Upper lobe of right lung (tissue), 1 donor: Measurements from ENCODE around the gene PANX1. TPM values are rescaled to one million over a fixed set of nuclear protein-coding genes. Genes with fewer than 3 reads are reported as not detected.

ENCODE experiments used
- ATAC-seq: fragments of 200-7000 bp; cut with Tn5 transposase; one replicate; pipeline ENCODE4 v1.9.1; 2020; ENCODE audit warnings: mild to moderate bottlenecking, moderate library complexity
- DNase-seq: peaks from one replicate; pipeline ENCODE4 v3.0.0-alpha.2; 2020
- H3K27ac ChIP-seq: fragments of 200-600 bp; one replicate; pipeline ENCODE4 v1.8.0; 2022
- H3K27me3 ChIP-seq: fragments of 200-600 bp; one replicate; pipeline ENCODE4 v1.8.0; 2022; ENCODE audit warnings: mild to moderate bottlenecking
- H3K36me3 ChIP-seq: fragments of 200-600 bp; one replicate; pipeline ENCODE4 v1.8.0; 2022
- H3K4me1 ChIP-seq: fragments of 200-600 bp; one replicate; pipeline ENCODE4 v1.8.0; 2022
- H3K4me3 ChIP-seq: fragments of 200-600 bp; one replicate; pipeline ENCODE4 v1.8.0; 2022; ENCODE audit warnings: mild to moderate bottlenecking
- H3K9me3 ChIP-seq: fragments of 200-600 bp; one replicate; pipeline ENCODE4 v1.8.0; 2022
- intact Hi-C: fragments of 100-400 bp; cut with DNase I; formaldehyde crosslinking; loops from one replicate; pipeline ENCODE4 v1.11.0; 2022
- total RNA-seq: library from RNA; stranded (reverse); fragmentation: NEBNext Ultra II Directional; extraction: Animal tissue kit (Norgen Biotek cat#: 25700); gene quantifications from one replicate; pipeline ENCODE4 v1.2.1, GENCODE V29; 2021
- TF ChIP-seq, protein P1 (sequence below): fragments of 200-600 bp; IDR thresholded peaks from one replicate; pipeline ENCODE4 v1.8.0; 2022; ENCODE audit warnings: antibody characterized with exemption
- donor health status: DM: no; HTN: yes; CAD: no; lungs with severe emphysema.

The PANX1 gene
- total RNA-seq, 1 donor from 2014 or later, result 20.0 TPM

- Histone ChIP-seq H3K9me3 (no peaks in the 10 kb centered on the region), H3K4me3 (no peak overlapping the region), H3K4me1 (peaks cover 9% of the 10 kb centered on the region), H3K27ac (no peak overlapping the region), H3K36me3 (peaks cover 35% of the 10 kb centered on the region), H3K27me3 (no peaks in the 10 kb centered on the region)
- ATAC-seq, result no peak
- DNase-seq, result no peak
- TF ChIP-seq, protein P1, sequence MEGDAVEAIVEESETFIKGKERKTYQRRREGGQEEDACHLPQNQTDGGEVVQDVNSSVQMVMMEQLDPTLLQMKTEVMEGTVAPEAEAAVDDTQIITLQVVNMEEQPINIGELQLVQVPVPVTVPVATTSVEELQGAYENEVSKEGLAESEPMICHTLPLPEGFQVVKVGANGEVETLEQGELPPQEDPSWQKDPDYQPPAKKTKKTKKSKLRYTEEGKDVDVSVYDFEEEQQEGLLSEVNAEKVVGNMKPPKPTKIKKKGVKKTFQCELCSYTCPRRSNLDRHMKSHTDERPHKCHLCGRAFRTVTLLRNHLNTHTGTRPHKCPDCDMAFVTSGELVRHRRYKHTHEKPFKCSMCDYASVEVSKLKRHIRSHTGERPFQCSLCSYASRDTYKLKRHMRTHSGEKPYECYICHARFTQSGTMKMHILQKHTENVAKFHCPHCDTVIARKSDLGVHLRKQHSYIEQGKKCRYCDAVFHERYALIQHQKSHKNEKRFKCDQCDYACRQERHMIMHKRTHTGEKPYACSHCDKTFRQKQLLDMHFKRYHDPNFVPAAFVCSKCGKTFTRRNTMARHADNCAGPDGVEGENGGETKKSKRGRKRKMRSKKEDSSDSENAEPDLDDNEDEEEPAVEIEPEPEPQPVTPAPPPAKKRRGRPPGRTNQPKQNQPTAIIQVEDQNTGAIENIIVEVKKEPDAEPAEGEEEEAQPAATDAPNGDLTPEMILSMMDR, result no peak
- intact Hi-C loops, result no loop called here
These were observed 49.7 kb downstream of the PANX1 start for GRCh38 chr11:94178331-94178730.

DNA sequence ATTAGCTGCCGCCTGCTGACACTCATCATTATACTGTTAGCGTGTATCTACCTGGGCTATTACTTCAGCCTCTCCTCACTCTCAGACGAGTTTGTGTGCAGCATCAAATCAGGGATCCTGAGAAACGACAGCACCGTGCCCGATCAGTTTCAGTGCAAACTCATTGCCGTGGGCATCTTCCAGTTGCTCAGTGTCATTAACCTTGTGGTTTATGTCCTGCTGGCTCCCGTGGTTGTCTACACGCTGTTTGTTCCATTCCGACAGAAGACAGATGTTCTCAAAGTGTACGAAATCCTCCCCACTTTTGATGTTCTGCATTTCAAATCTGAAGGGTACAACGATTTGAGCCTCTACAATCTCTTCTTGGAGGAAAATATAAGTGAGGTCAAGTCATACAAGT lies 51.1 kb downstream of the PANX1 start:
- ATAC-seq (no peak), DNase-seq (no peak)
- intact Hi-C loops, result no loop called here
- H3K27me3 ChIP-seq, result no peaks in the 10 kb centered on the region
- peaks cover 18% of the 10 kb centered on the region for H3K4me1 ChIP-seq
- H3K36me3 ChIP-seq, result peaks cover 35% of the 10 kb centered on the region
- TF ChIP-seq, protein P1, result no peak
- H3K9me3 ChIP-seq, result no peaks in the 10 kb centered on the region
- no peak overlapping the region for H3K4me3 ChIP-seq
- no peak overlapping the region for H3K27ac ChIP-seq

- H3K27ac ChIP-seq, result no peak overlapping the region
- TF ChIP-seq, protein P1, result no peak
- H3K4me3 ChIP-seq, result no peak overlapping the region
- no peaks in the 10 kb centered on the region for H3K9me3 ChIP-seq
- intact Hi-C loops, result no loop called here
- peaks cover 35% of the 10 kb centered on the region for H3K36me3 ChIP-seq
- no peak for DNase-seq
- peaks cover 10% of the 10 kb centered on the region for H3K4me1 ChIP-seq
- no peak for ATAC-seq
- H3K27me3 ChIP-seq, result no peaks in the 10 kb centered on the region
These were observed 52.9 kb downstream of the PANX1 start for GRCh38 chr11:94181526-94181925.

GRCh38 chr11:94181943-94182342 lies 53.3 kb downstream of the PANX1 start:
- intact Hi-C loops, result no loop called here
- no peak overlapping the region for H3K4me3 ChIP-seq
- peaks cover 35% of the 10 kb centered on the region for H3K36me3 ChIP-seq
- DNase-seq (no peak), ATAC-seq (no peak)
- no peaks in the 10 kb centered on the region for H3K27me3 ChIP-seq
- H3K27ac ChIP-seq, result no peak overlapping the region
- H3K4me1 ChIP-seq, result peaks cover 10% of the 10 kb centered on the region
- H3K9me3 ChIP-seq, result no peaks in the 10 kb centered on the region
- TF ChIP-seq, protein P1, result no peak

DNA sequence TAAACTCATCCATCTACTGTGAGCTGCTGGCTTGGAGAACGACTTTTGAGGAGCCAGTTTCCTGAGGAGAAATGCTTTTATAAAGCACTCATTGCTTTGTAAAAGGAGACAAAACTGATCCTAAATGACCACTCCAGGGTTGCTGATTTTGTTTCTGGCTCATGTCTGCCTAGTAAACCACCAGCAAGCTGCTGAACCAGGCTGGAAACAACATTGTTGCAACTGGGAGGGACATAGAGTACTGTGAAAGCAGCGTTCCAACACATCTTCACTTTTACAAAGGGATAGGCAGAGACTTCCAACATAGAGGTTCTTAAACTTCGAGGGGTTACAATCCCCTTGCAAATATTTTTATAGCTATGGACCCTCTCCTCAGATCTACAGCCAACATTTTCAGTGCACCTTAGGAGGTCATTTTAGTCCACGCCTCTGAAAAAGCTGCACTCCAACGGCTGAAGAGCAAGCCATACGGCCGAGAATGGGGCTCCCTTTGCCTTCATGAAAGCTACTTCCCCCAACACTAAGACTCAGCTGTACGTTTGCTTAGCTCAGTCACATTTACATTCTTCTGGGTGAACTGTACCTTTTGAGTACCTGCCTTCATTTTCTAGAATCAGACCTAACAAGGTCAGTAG lies 54.7 kb downstream of the PANX1 start:
- peaks cover 35% of the 10 kb centered on the region for H3K36me3 ChIP-seq
- TF ChIP-seq, protein P1, result no peak
- H3K4me3 ChIP-seq, result no peak overlapping the region
- no peak overlapping the region for H3K27ac ChIP-seq
- ATAC-seq (no peak), DNase-seq (no peak)
- no peaks in the 10 kb centered on the region for H3K9me3 ChIP-seq
- peaks cover 10% of the 10 kb centered on the region for H3K4me1 ChIP-seq
- no peaks in the 10 kb centered on the region for H3K27me3 ChIP-seq
- intact Hi-C loops, result no loop called here

- Histone ChIP-seq H3K27me3 (no peaks in the 10 kb centered on the region), H3K9me3 (no peaks in the 10 kb centered on the region), H3K36me3 (peaks cover 35% of the 10 kb centered on the region), H3K4me3 (peak overlapping the region; percentile 27), H3K4me1 (peaks cover 10% of the 10 kb centered on the region), H3K27ac (peak overlapping the region; percentile 58)
- ATAC-seq (peak; percentile 97), DNase-seq (peak; percentile 74)
- intact Hi-C loops, result no loop called here
- TF ChIP-seq, protein P1, result peak; percentile 83
These were observed 55.2 kb downstream of the PANX1 start for GRCh38 chr11:94183886-94184264.
